ENCODE measurements around the gene ARG1.
"Not testable (repeated sequence)": the region's sequence is repeated elsewhere in the genome, so short reads cannot be mapped to it uniquely, and the experiment has no call there.

ARG1 gene

GRCh38 chr6:131572686-131573415, at the start of gene ARG1:
Gene ARG1, plus strand, starts transcription at chr6:131573226. Its CDS starts 57 bp downstream, at chr6:131573283.
- no peak for DNase-seq

DNA sequence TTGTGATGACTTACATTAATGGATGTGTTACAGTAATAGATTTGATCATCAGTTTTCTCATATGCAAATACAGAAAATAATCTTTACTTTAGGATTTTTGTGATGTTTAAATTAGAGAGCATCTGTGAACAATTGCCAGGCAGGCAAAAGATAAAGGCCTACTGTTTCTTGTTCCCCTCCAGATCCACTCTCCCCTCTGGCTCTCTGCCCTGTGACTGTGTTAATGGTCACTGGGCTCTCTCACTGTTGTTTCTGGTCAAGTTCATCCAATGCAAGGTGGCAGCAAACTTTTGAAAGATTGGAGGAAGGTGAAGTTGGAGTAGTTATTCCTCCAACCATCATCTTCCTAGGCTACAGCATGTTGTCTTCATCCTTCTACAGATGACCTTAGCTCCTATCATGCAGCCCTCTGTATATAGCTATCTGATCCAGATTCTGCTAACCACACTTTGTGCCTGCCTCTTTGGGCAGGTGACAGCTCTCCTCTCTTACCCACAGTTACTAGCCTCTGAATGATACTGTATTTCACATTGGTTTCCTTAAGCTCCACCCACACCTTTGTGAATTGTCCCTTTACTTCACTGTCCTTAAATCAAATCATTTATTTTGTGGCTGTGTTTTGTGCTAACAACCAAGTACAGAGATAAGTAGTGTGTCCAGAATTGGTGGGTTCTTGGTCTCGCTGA, 48.9 kb upstream of the ARG1 start:
- DNase-seq, result no peak

DNA sequence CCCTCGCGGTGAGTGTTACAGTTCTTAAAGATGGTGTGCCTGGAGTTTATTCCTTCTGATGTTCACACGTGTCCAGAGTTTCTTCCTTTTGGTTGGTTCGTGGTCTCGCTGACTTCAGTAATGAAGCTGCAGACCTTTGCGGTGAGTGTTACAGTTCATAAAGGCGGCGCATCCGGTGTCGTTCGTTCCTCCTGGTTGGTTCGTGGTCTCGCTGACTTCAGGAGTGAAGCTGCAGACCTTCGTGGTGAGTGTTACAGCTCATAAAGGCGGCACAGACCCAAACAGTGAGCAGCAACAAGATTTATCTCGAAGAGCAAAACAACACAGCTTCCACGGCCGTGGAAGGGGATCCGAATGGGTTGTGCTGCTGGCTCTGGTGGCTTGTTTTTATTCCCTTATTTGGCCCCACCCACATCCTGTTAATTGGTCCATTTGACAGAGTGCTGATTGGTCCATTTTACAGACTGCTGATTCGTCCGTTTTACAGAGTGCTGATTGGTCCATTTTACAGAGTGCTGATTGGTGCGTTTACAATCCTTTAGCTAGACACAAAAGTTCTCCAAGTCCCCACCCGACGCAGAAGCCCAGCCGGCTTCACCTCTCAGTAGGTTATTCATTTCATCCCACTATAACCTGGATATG, 48.2 kb upstream of the ARG1 start:
- DNase-seq, result no peak

- not testable (repeated sequence) for DNase-seq
Observed at GRCh38 chr6:131530936-131531335, 42.1 kb upstream of the ARG1 start.

GRCh38 chr6:131531681-131532080, 41.3 kb upstream of the ARG1 start:
- DNase-seq, result not testable (repeated sequence)

DNA sequence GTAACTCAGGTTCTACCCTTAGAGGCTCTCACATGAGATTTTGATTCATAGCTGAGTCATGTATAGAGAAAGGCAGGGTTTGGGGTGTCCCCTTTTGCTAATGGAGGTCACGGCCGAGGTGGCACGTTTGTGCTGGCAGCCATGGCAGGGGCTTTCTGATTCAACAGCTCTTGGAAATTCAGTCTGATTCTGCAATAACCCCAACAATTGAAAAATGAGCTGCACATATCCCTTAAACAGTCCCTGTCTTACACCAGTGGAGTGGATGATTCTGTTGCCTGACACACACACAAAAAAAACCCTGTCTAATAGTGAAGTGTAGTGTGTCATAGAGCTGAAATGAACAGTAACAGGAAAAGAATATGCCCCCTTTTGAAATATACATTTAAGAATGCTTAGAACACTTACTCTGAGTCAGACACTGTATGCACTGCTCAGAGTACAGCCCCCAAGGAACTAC, 40.4 kb upstream of the ARG1 start:
- DNase-seq, result no peak

DNA sequence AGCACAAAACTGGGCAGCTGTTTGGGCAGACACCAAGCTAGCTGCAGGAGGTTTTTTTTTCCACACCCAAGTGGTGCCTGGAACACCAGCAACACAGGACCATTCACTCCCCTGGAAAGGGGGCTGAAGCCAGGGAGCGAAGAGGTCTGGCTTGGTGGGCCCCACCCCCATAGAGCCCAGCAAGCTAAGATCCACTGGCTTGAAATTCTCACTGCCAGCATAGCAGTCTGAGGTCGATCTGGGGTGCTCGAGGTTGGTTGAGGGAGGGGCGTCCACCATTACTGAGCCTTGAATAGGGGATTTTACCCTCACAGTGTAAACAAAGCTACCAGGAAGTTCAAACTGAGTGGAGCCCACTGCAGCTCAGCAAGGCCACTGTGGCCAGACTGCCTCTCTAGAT, 34.4 kb upstream of the ARG1 start:
- not testable (repeated sequence) for DNase-seq

DNA sequence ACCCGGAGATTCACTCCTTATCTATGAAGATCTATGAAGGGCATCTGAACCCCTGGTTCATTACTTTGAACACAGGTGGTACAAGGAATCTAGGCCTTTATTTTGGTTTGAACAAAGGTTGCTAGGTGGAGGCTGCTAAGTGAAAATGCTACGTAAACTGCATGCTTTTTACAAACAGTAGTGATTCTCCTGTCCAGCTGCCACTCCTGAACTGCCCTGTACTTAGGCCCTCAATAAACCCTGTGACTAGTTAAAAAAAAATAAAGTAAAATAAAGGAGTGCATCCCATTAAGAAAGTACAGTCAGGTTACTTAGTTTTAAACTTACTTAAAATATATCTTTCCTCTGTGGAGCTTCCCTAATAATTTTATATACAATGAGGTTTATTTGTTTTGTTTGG, 27.7 kb upstream of the ARG1 start:
- DNase-seq, result no peak

- DNase-seq, result no peak
Observed at GRCh38 chr6:131547488-131547887, 25.5 kb upstream of the ARG1 start.

DNA sequence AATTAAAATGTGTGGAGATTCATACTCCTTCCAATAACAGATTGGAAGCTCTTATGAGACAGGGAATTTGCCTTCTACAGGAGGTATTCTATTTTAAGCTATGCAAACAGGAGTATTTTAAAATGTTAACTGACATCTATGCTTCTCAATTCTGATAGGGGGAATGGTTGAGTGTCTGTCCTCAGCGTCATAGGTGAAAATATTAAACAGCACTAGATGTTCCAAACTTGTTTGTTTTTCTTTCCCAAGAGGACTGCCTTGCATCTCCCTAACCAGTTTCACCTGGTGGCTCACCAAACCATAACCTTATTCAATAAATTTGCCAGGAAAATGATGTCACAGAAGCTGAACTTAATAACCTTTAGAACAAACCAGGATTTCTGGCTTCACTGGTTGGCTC, 24.6 kb upstream of the ARG1 start:
- DNase-seq, result no peak

DNA sequence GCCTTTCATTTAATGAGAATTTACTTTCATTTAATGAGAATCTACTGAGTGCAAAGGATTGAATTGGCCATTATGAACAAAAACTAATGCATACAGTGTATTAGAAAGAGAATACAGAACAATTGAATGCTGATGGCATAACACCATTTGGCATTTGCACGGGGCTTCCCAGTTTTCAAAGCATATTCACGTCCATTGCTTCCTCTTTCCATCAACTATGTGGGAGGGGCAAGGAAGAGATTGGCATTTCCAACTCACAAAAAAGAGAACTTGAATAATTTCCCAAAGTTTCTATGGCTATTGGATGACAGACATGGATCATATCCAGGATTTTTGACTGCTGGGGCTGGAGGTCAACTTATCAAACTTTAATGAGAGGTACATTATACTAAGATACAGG, 23.2 kb upstream of the ARG1 start:
- no peak for DNase-seq

GRCh38 chr6:131551902-131552301, 21.1 kb upstream of the ARG1 start:
- DNase-seq, result no peak

- DNase-seq, result no peak
Observed at GRCh38 chr6:131552572-131552971, 20.5 kb upstream of the ARG1 start.

GRCh38 chr6:131555992-131556391, 17.0 kb upstream of the ARG1 start:
- DNase-seq, result no peak

- no peak for DNase-seq
Observed at GRCh38 chr6:131558922-131559321, 14.1 kb upstream of the ARG1 start.

GRCh38 chr6:131561925-131562707, 10.9 kb upstream of the ARG1 start:
- no peak for DNase-seq

DNA sequence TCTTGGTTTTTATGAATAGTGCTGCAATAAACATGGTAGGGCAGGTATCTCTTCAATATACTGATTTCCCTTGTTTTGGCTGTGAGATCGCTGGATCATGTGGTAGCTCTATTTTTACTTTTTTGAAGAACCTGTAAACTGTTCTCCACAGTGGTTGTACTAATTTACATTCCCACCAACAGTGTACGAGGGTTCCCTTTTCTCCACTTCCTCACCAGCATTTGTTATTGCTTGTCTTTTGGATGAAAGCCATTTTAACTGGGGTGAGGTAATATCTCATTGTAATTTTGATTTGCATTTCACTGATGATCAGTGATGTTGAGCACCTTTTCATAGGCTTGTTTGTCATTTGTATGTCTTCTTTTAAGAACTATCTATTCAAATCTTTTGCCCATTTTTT, 8.0 kb upstream of the ARG1 start:
- DNase-seq, result no peak

GRCh38 chr6:131568726-131569125, 4.3 kb upstream of the ARG1 start:
- DNase-seq, result no peak

- DNase-seq, result no peak
Observed at GRCh38 chr6:131574133-131574532, 1.1 kb downstream of the ARG1 start.

- DNase-seq, result no peak
Observed at GRCh38 chr6:131574686-131575085, 1.7 kb downstream of the ARG1 start.

DNA sequence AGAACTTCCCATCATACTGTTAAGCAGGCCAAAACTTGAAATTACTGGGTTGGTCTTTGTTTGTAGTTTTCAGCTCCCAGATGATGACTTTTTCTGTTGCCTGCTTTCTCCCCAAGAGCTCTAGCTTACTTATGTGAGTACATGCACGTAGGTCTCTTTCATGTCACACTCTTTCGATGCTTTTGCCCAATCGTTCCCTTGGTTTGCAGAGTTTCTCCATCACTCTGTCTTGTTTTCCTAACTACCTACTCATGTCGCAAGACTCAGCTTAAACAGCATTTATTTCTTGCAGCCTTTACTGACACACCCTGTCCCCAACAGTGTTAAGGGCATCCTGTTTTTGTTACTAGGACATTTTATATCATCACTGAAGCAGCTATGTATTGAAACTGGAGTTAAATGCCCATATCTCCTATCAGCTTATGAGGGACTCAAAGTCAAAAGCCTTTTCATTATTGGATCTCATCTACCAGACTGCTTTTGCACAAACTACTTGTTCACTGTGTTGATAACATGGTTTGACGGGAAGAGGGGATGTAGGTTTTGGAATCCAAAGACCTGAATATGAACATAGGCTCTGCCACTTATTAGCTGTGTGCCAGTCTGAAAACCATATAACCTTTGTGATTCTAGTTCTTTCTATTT, 2.9 kb downstream of the ARG1 start:
- no peak for DNase-seq

DNA sequence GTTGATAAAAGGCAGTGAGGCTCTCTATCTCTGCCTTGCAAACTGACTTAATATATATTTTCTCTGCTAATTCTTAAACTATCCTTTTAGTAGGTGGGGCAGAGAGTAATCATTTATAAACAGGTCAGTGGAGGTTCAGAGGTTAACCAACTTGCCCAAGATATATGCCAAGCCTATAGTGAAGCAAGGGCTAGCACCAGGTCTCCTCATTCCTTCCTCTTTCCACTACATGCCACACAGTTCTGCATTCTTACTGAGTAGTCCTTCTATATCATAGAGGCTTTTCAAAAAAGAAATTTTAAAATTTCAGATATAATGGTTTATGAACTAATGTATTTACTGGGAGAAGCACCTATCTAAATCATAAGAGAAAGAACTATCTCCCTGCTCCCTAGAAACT, 8.5 kb downstream of the ARG1 start:
- DNase-seq, result no peak

DNA sequence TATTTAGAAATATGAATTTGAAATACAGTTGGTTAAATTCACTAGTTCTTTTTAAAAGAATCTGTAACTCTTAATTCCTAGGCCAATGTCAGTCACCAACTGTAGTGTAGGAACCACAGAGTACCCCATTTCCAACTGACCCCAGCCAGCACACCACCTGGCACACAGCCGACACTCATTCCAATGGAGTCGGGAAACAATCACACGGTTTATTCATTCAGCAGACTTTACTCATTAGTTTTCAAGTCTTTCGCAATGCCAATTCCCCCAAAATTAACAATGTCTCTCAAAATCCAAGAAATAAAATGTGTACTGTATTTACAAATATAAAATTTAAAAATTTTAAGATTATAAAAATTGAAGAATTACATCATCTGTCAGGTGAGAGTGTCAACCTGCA, 13.5 kb downstream of the ARG1 start:
- no peak for DNase-seq

All from NCI-H526 treated with DMSO at 0.1 percent for 48 hours (cell line).